Neutrophil (primary cell): ENCODE data around the gene SMYD2.

ENCODE experiments used
- H3K27ac ChIP-seq: fragments of 200-600 bp; sonication (generic); 2 replicates; pipeline ENCODE4 v1.5.1; 2016; ENCODE audit warnings: mild to moderate bottlenecking, moderate library complexity
- H3K27me3 ChIP-seq: fragments of 200-600 bp; sonication (generic); 2 replicates; pipeline ENCODE4 v1.6.0; 2016; ENCODE audit warnings: mild to moderate bottlenecking
- H3K36me3 ChIP-seq: fragments of 200-600 bp; sonication (generic); 2 replicates; pipeline ENCODE4 v1.5.1; 2017
- H3K4me1 ChIP-seq, 2 experiments: fragments of 200-600 bp in 1 of 2; sonication (generic) in 1 of 2; 1 replicate in 1 of 2; 2 replicates in 1 of 2; pipeline versions ENCODE4 v1.5.1 to v1.6.1; 2013 to 2016; ENCODE audit warnings: low read depth in 1 of 2, low read length in 1 of 2, mild to moderate bottlenecking in 1 of 2, moderate library complexity in 1 of 2; ENCODE audit not compliant: control insufficient read depth in 1 of 2, insufficient read depth in 1 of 2
- H3K4me3 ChIP-seq, 2 experiments: fragments of 200-600 bp in 1 of 2; sonication (generic) in 1 of 2; 1 replicate in 1 of 2; 2 replicates in 1 of 2; pipeline ENCODE4 v1.5.1; 2013 to 2016; ENCODE audit warnings: low read depth in 1 of 2, low read length in 1 of 2, mild to moderate bottlenecking in 1 of 2, moderate library complexity in 1 of 2
- H3K9me3 ChIP-seq: fragments of 200-600 bp; sonication (generic); 2 replicates; pipeline ENCODE4 v1.5.1; 2016
- TF ChIP-seq, protein P1 (sequence below): fragments of 200-600 bp; sonication (generic); IDR thresholded peaks from 2 replicates; pipeline ENCODE4 v1.5.1; 2016; ENCODE audit warnings: antibody characterized with exemption

Gene SMYD2

GRCh38 chr1:214369364-214369763, 88.4 kb downstream of the SMYD2 start:
- H3K9me3 ChIP-seq, result no peaks in the 10 kb centered on the region
- no peaks in the 10 kb centered on the region for H3K27me3 ChIP-seq
- H3K36me3 ChIP-seq, result no peaks in the 10 kb centered on the region
- H3K4me3 ChIP-seq, result no peak overlapping the region
- TF ChIP-seq, protein P1, sequence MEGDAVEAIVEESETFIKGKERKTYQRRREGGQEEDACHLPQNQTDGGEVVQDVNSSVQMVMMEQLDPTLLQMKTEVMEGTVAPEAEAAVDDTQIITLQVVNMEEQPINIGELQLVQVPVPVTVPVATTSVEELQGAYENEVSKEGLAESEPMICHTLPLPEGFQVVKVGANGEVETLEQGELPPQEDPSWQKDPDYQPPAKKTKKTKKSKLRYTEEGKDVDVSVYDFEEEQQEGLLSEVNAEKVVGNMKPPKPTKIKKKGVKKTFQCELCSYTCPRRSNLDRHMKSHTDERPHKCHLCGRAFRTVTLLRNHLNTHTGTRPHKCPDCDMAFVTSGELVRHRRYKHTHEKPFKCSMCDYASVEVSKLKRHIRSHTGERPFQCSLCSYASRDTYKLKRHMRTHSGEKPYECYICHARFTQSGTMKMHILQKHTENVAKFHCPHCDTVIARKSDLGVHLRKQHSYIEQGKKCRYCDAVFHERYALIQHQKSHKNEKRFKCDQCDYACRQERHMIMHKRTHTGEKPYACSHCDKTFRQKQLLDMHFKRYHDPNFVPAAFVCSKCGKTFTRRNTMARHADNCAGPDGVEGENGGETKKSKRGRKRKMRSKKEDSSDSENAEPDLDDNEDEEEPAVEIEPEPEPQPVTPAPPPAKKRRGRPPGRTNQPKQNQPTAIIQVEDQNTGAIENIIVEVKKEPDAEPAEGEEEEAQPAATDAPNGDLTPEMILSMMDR, result no peak
- no peaks in the 10 kb centered on the region for H3K4me1 ChIP-seq
- no peak overlapping the region for H3K27ac ChIP-seq

DNA sequence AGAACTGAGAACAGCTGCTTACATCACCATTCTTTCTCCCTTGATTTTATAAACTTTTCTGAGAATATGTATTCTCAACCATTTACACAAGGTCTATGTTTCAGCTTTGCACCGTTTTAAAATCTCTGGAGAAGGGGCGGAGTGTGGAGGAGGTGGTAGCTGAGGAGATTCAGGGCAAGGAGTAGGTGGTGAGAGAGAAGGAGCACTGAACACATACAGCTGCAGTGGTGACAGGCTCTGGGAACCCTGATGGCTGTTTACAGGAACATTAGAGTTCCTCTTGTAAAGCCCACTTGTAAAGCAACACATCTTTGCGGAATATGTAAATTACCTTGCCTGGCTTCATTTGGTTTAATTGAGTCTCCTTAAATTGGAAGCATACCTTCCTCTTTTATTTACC, 89.7 kb downstream of the SMYD2 start:
- TF ChIP-seq, protein P1, result no peak
- Histone ChIP-seq H3K27me3 (no peaks in the 10 kb centered on the region), H3K4me3 (no peak overlapping the region), H3K36me3 (no peaks in the 10 kb centered on the region), H3K4me1 (no peaks in the 10 kb centered on the region), H3K9me3 (no peaks in the 10 kb centered on the region), H3K27ac (no peak overlapping the region)

GRCh38 chr1:214372092-214372491, 91.1 kb downstream of the SMYD2 start:
- Histone ChIP-seq H3K4me1 (no peaks in the 10 kb centered on the region), H3K9me3 (no peaks in the 10 kb centered on the region), H3K36me3 (no peaks in the 10 kb centered on the region), H3K4me3 (no peak overlapping the region), H3K27me3 (no peaks in the 10 kb centered on the region), H3K27ac (no peak overlapping the region)
- TF ChIP-seq, protein P1, result no peak

GRCh38 chr1:214377485-214377884, 96.5 kb downstream of the SMYD2 start:
- Histone ChIP-seq H3K4me3 (no peak overlapping the region), H3K27me3 (no peaks in the 10 kb centered on the region), H3K4me1 (no peaks in the 10 kb centered on the region), H3K36me3 (no peaks in the 10 kb centered on the region), H3K9me3 (no peaks in the 10 kb centered on the region), H3K27ac (no peak overlapping the region)
- TF ChIP-seq, protein P1, result no peak

GRCh38 chr1:214377886-214378285, 96.9 kb downstream of the SMYD2 start:
- no peaks in the 10 kb centered on the region for H3K4me1 ChIP-seq
- no peaks in the 10 kb centered on the region for H3K27me3 ChIP-seq
- no peak overlapping the region for H3K27ac ChIP-seq
- H3K36me3 ChIP-seq, result no peaks in the 10 kb centered on the region
- no peak overlapping the region for H3K4me3 ChIP-seq
- no peaks in the 10 kb centered on the region for H3K9me3 ChIP-seq
- TF ChIP-seq, protein P1, result no peak

DNA sequence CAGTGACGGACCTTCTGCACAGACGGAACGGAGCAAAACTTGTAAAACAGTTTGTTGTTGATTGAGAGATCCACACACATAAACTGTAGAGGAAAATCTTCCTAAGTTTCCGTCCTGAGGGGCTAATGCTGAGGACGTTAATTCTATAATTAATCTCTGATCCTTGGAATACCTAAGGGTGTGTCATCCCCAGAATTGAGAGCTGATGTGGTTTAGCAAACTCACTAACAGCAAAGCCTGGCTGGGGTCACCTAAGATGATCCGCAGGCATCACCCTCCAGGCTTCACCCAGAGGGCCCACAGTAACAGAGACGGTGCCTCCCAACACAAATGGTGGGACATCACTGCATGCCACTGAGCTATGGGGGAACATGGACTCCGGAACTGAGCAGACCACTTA, 97.5 kb downstream of the SMYD2 start:
- no peaks in the 10 kb centered on the region for H3K27me3 ChIP-seq
- no peaks in the 10 kb centered on the region for H3K4me1 ChIP-seq
- TF ChIP-seq, protein P1, result no peak
- H3K36me3 ChIP-seq, result no peaks in the 10 kb centered on the region
- H3K9me3 ChIP-seq, result no peaks in the 10 kb centered on the region
- H3K27ac ChIP-seq, result no peak overlapping the region
- no peak overlapping the region for H3K4me3 ChIP-seq
